EL (cell line): ENCODE results near the gene ELFN1.

Source experiments
- DNase-seq: peaks from one replicate; pipeline ENCODE4 v3.0.0-alpha.2; 2016

Gene ELFN1

GRCh38 chr7:1643270-1644092 lies 26.6 kb upstream of the ELFN1 start:
- DNase-seq = no peak

DNA sequence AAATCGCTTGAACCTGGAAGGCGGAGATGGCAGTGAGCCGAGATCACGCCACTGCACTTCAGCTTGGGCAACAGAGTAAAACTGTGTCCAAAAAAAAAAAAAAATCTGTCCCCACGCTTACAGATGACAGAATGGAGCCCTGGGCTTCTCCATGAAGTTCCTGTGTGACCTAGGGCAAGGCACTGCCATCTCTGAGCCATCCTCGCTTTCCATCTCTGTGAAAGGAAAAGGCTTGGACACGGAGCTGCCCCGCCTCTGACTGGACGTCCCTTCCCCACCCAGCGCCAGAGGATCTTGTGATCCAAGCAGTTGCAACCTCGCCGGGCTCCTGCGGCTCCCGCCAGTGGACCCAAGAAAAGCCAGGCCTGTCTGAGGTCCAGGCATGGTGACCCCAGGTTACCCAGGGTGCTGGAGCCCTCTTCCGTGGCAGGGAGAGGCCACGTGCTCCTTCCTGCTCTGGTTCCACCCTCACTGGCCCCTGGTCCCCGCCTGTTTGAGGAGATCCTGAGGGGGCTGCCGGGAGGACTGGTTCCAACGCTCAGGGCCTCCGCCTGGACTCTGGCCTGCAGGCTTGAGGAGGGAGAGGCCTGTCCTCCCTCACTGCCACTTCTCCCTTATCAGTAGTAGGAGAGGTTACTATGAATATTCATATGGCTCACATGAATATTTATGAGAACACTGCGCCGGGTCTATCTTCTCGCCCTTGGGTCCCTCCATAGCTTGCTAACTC lies 25.6 kb upstream of the ELFN1 start:
- DNase-seq = no peak

DNA sequence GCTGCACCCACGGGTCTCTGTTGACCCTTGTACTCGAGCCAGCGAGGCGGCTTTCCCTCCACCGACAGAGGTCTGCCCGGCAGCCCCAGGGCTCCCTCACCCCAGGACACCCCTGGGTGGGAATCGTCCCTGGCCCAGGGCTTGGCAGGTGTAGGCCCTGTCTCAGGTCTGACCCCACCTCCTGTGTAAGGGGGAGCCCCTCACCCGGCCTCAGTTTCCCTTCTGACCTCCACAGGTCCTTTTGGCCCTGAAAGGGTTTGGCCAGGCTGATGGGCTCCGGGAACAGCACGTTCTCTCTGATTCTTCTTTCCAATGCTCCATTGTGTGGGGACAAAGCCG lies 25.0 kb upstream of the ELFN1 start:
- no peak for DNase-seq

- no peak for DNase-seq
Observed at GRCh38 chr7:1645476-1645875, 24.6 kb upstream of the ELFN1 start.

DNA sequence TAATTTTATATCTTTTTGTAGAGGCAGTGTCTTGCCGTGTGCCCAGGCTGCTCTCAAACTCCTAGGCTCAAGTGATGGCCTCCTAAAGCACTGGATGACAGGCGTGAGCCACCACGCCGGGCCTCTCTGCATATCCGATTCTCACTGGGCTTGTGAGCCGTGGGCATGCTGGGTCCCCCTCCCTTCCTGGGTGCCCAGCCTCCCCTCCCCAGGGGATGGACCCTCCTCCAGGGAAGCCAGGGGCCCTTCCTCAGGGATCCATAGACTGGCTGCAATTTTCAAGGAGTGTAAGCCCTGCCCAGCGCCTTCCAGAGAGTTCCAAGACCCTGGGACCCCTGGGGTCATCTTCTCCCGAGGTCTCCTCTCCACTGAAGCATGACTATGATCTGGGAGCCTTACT lies 23.7 kb upstream of the ELFN1 start:
- DNase-seq = no peak

- DNase-seq = no peak
Observed at GRCh38 chr7:1646957-1647891, 22.9 kb upstream of the ELFN1 start.

DNA sequence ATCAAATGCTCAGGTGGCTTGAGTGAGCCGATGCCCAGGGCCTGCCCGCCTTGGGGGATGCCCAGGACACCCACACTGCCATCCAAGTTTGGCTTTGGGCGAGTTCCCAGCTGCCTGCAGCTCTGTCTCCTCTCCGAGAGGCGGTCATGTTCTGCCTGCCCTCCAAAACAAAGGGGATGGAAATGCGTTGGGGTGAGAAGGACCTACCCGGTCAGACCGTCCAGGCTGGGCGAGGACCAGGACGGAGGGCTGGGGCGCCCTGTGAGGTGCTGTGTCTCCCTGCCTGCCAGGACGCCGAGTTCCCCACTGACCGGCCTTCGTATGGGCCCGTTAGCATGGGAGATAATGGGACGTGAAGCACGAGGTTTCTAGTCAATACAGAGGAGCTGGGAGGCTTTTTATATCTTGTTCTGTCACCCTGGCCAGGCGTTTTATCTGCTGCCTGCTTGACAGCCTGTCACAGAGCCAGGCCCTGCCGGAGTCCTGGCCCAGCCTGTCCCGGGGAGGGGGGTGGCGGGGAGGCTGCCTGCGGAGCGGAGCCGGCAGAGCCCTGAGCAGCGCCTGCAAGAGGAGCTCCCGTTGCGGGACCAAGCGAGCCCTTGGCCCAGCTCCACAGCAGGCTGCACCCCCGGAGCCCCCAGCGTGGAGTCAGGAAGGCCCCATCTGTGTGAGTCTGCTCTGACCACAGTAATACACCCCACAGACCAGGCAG lies 22.0 kb upstream of the ELFN1 start:
- no peak for DNase-seq

DNA sequence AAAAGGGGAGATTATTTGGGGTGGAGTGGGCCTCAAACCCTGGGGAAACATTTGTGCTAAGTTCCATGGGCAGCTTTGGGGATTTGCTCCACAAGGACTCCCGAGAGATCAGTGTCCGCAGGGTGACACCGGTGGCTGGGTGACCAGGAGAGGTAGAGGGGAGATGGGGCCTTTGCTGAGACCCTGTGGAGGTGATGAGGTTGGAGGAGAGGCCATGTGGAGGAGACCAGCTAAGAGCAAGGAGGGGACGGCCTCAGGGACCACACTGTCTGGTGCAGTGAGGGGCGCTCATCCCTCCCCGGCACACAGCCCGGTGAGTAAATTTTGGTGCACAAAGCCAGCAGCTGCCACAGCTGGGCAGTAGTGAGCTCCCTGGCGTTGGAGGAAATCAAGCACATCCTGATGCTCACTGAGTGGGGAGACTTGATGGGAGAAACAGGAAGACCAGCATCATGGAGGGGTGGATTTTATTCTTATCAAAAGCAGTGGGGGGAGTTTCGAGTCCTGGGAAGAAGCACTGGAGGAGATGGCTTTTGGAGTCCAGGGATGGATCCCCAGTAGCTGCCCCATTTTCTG lies 20.2 kb upstream of the ELFN1 start:
- no peak for DNase-seq

- DNase-seq = no peak
Observed at GRCh38 chr7:1650363-1651030, 19.6 kb upstream of the ELFN1 start.

DNA sequence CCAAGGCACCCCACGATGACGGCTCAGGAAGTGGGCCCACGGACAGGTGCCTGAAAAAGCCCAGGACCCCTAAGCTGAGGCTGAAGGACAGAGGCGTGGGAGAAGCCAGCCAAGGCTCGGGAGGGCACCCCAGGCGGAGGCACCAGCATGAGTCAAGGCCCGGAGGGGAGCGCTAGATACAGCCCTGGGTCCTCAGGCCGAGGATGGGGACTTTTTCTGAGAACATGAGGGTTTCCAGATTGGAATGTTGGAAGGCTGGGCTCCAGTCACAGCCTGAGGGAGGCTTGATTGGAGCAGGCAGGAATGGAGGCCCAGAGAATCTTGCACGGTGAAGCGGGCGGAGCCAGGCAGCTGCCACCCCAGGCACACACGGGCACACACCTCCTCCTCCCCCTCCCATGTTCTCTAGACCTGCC lies 19.0 kb upstream of the ELFN1 start:
- DNase-seq = no peak

- DNase-seq = no peak
Observed at GRCh38 chr7:1651891-1652290, 18.2 kb upstream of the ELFN1 start.

- DNase-seq = no peak
Observed at GRCh38 chr7:1653500-1653899, 16.6 kb upstream of the ELFN1 start.

GRCh38 chr7:1654111-1654510 lies 16.0 kb upstream of the ELFN1 start:
- DNase-seq = no peak

DNA sequence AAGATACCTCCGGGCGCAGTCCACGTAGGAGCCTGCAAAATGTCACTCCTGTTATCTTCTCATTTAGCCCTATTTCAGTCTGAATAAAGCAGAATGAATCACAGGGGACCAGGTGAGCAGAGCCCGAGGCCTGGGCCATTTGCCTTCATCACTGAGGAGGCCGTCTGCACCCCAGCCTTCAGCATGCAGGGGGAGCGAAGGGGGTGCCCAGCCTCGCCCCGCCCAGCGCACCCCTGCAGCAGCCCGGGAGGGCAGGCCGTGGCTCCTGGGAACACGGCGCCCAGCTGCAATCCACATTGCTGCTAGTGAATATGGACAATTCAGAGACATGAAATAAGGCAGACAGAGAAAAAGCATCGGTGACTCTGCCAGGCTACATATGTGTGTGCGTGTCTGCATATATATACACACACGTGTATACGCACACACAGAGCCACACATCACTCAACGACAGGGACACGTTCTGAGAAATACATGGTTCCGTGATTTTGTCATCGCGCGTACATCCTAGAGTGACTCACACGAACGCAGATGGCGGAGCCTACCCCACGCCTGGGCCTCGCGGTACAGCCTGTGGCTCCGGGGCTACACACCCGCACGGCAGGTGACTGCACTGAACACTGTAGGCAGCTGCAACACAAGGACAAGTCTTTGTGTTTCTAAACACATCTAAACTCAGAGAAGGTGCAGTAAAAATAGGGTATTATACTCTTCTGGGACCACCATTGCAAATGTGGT lies 15.2 kb upstream of the ELFN1 start:
- DNase-seq = no peak

GRCh38 chr7:1659696-1660095 lies 10.4 kb upstream of the ELFN1 start:
- DNase-seq = peak; percentile 74

- DNase-seq = no peak
Observed at GRCh38 chr7:1661461-1661860, 8.6 kb upstream of the ELFN1 start.

- no peak for DNase-seq
Observed at GRCh38 chr7:1662101-1662500, 8.0 kb upstream of the ELFN1 start.

DNA sequence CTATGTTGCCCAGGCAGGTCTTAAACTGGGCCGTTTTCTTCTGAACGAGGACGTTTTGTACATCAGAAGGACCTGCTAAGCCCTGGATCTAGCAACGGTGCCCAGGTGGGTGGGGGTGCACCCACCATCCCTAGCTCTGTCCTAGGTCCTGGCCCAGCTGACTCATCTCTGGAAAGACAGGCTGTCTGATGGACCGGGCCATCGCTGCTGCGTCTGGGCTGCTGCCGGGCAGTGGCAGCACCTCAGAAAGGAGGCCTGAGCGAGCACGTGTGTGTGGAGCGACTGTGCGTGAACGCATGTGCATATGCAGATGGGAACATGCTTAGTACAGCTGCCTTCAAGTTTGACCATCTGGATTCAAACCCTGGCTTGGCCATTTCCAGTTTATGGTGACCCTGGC lies 7.3 kb upstream of the ELFN1 start:
- DNase-seq = no peak

- DNase-seq = no peak
Observed at GRCh38 chr7:1663223-1663622, 6.9 kb upstream of the ELFN1 start.

- no peak for DNase-seq
Observed at GRCh38 chr7:1663857-1664651, 6.0 kb upstream of the ELFN1 start.
